SW 1271 (cell line): ENCODE data around the gene HCCS.

Source experiments
- DNase-seq, 2 experiments: peaks; one replicate each; lab custom pipeline; 2025; lab: John Stamatoyannopoulos, UW

Gene HCCS

DNA sequence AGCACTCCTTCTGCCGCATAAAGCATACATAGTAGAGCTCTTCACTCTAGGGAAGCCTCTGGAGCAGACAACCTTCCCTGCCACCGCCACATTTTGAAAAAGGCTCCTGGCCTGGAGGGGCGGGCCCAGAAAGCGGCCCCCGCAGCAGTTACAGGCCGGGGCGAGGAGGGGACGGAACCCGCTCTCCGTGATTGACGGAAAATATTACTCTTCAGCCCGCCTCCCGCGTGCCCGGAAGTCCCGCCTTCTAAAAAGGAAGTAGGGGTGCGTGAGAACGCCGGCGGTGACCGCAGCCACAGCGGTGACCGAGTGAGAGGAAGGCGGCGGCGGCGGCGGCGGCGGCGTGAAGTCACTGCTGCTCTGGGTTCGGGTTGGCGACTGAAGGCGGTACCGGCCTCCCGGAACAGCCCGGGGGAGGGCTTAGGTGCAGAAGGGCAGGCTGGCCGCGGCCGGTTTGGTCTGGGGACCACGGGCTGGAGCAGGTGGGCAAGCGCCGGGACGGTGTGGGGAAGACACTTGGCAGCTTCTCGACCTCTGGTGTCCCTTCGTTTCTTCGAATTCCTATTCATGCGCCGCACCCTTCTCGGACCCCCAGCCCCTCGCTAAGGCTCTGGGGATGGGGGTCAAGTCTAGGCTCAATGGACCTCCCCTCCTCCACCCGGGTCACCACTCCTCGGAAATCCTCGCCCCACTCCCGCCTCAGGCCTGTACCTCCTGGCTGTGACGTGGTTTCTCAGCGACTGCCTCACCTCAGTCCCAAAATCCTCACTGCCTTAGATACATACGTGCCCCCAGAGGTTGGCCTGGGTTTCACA, at the start of gene HCCS:
Gene HCCS, plus strand, starts transcription at position 296 of the 815 bp plus-strand sequence. CDS start 729 bp downstream, outside the sequence.
- DNase-seq = peak; percentile 17 to 41

DNA sequence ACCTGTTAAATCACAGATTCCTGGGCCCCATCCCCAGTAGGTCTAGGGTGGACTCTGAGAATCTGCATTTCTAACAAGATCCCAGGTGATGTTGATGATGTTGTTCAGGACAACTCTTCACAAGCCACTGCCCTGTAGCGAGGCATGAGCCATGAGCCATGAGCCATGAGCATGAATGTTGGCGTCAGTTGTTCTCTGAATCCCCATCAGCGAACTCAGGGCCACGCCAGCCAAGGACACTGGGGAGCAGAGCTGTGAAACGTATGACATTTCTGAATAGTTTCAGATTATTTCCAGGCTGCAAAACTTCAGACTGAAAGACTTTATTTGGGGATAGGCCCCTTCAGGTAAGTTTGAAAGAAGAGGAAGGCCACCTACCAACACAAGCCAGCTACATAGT, 46.9 kb upstream of the HCCS start:
- no peak for DNase-seq

DNA sequence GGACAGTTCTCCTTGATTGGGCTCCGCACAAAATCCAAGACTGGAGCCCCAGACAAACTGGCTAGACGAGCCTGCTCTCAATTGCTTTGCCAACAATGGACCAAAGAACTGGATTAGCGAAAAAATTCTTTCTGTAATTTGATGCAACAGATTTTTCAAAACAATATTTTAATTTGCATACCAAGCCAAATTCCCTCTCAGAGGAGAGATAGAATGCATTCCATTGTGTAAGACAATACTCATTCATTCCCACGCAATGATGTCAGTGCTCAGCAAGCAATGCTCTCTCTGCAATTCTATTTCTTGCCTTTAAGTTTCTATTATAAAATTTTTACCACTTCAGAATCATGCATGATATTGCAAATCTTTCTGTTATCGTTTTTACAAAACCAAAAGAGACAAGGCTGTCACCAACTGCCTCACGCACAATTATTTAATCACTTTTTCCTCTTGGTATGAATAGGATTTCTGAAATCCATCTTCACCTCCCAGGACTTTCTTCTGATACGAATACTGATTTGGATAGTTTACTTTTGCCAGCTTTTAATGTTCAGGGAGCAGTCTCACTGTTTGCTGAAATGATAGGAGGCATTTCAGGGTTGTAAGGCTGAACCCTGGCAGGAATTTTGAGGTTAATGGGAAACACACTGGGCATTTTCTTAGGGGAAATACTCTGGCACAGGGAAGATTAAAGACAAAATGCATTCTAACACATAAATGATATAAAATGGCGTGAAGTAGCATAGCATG, 46.1 kb upstream of the HCCS start:
- no peak for DNase-seq

DNA sequence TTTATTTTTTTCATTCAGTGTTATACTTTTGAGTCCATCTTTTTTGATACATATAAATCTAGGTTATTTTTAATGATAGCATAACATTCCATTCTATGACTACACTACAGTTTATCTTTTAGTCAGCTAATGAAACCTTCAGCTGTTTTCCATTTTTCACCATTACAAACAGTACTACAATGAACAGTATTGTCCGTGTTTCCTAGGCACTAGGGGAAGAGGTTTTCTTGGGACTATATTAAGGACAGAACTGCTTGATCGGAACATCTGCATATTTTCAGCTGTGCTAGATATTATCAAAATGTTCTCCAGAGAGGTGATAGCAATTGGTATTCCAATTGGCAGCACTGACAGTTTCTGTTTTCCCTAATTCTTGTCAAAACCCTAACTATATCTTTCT, 44.3 kb upstream of the HCCS start:
- no peak for DNase-seq

DNA sequence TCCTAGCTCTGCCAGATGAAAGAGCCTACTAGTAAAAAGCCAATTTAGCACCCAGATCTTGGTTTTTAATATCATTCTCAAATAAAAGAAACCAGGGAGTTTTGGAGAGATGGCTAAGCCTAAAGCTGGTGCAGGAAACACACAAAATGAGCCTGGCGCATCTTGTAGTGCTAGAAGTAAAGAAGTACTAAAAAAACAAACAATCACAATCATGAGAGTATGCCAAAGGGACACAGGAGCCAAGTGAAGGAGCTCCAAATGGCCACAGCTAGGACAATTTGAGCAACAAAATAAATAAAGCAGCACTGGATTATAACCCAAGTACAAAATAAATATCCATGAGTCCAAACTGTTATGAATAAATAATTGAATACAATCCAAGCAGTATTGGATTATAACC, 37.8 kb upstream of the HCCS start:
- DNase-seq = no peak

DNA sequence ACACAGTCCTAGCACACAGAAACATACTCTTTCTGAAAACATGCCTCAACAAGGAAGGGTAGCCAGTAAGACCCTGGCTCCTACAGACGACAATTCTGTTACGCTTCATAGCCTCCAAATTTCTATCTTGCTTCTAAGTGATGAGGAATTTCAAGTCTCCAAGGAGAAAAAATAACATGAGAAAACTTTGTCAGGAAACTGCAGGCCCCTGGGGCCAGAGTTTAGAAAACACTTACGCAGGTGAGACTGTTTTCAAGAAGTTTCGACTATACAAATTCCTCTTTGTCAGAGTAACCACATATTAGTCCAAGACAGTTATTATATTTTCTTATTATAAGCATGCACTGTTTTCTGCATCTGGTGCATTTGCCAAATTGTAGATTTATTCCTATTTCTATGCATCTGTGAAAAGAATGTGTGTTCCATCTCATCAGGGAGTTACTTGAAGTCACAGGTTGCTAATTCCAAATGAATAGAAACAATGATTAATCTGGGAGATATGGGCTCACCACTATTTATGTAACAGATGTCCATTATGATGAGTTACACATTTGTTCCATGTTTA, 30.3 kb upstream of the HCCS start:
- DNase-seq = no peak

DNA sequence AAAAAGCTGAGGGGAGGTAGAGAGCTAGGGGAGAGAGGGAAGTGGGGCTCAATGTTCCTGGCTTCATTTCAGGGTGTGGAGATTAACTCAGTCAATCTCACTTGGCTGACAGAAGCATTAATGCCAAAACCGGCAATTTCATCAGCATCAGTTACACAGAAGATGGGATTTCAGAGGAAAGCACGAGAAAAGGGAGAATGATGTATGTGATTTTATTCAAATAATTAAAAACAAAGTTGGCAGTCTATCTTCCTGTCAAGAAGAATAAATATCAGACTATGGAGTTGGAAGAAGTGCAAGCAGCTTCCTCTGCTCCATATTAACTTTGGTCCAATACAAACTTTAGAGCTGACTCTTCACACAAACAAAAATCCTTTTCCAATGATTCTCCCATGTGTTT, 29.6 kb upstream of the HCCS start:
- no peak for DNase-seq

DNA sequence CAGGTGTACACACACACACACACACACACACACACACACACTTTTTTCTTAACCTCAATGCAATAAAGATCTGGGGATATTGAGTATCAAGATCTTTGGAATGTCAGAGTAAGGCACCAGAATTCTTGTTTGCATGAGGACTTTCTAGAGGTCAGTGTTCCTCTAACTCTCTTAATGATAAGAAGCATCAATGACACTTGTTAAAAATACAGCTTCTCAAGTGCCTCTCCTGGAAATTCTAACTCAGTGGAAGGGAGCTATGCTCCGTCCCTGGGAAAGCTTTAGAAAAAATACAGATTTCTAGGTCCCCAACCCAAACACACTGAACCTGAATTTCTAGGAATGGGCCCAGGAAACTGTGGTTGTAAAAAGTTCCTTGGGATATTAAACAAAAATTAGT, 25.8 kb upstream of the HCCS start:
- DNase-seq = no peak

DNA sequence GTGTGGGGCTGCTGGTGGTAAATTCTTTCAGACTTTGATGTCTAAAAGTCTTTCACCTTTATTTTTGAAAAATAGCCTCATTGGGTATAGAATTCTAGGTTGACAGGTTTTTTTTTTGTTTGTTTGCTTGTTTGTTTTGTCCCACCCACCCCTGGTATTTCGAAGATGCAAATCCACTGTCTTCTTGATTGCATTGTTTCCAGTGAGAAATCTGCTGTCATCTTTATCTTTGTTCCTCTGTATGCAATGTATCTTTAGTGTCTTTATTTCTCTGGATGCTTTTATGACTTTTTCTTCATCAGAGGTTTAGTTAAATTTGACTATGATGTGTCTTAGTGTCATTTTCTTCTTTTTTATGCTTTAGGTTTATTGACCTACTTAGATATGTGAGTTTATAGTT, 21.3 kb upstream of the HCCS start:
- DNase-seq = no peak

DNA sequence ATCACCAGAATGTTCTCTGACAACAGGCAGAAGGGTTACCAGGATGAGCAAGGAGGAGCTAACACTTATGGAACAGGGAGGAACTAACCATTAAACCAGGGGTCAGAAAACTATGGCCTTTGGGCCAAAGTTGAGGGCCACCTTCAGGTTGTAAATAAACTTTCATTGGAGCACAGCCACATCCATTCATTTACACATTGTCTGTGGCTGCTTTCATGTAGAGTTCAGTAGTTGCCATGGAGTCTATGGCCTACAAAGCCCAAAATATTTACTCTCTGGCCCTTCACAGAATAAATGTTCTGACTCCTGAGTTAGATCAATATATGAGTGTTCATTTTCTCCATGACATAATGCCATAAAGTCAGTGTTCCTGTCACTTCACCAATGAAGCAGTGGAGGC, 13.2 kb upstream of the HCCS start:
- no peak for DNase-seq

DNA sequence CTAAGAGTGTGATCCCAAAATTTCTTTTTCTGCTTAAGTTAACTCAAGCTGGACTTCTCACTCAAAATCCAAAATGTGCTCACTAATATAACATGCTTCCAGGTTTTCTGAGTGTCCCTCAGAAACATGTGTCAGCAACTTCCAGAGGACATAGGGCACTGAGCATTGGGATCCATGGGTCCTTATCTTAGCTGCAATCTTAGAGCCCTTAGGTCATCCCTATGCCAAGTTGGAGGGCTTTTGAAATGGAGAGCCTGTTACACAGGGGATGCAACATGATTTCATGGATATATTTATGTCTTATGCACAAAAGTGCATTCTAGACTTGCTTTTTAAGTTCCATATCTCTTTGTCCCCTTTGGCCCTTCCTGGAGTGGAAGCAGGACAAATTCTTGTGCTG, 11.7 kb upstream of the HCCS start:
- no peak for DNase-seq

DNA sequence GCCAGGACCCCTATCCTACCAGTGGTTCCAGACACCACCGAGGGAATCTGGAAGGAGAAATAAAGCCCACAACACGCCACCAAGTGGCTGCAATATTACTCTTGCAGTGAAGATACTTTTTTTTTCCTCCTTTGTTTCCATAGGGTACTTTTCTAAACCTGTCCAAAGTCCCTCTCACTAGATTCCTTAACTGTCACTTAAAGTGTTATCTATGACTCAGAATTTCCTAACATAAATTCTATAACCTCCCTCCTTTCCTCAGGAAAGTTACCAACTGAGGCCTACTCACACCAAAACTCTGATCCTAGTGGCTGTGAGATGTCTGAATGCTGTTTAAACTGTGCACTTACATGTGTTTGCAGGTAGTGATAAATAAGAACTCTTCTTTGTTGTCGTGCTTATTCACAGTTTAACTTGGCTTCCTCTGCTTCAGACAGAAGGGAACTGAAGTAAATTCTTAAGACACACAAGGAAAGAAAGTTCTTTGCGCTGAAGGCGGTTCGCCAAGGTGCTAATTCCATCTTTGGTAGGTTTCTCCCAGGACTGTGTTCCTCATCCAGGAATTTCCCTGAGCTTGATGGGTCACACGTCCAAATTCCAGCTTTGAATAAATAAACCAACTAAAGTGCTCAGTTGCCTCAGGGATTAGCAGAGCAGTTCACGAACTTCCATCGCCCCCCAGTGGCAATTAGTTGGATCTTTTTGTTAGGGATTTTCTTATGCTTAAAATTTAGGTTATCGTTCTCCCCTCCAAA, 10.7 kb upstream of the HCCS start:
- DNase-seq = peak in 1 of 2 experiments; percentile 1

DNA sequence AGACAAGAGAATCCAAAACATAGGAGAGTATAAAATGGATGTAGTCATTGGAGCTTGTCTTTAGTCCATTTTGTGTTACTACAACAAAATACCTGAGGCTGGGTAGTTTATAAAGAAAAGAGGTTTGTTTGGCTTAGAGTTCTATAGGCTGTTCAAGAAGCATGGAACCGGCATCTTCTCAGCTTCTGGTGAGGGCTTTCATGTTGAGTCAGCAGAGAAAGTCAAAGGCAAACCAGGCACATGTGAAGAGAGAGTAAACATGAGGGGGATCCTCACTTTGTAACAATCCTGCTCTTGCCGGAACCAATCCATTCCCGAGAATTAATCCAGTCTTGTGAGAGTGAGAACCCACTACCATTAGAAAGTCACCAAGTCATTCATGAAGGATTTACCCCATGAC, 8.1 kb upstream of the HCCS start:
- no peak for DNase-seq

DNA sequence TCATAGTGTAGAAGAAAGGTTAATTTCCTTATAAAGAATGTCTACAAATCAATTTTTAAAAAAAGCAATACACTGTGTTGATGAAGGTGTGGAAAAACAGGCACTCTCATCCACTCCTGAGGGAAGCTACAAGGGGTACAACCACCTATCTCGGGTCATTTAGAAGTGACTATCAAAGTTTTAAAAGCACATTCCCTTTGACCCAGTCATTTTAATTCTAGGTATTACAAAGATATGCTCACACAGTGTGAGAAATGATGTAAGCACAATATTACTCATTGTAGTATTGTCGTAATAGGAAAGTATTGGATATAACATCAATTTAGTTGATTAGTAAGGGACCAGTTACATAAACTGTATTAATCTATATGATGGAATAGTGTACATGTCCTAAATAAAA, 7.4 kb upstream of the HCCS start:
- no peak for DNase-seq

DNA sequence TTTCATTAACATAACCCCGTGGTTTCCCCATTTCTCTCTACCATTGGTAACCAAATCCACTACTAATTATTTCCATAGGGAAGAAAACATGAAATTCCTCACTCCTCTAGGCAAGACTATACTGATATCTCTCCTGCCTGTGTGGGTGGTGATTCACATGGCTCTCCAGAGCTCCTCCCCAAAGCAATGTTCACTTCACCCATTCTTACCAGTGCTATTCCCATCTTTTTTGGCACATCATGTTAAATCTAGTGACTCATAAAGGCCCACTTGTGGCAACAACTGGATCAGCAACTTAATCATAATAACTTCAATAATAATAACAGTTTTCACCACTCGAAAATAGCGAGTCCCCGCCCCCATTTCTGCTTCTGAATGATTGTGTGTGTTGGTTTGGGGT, 6.1 kb upstream of the HCCS start:
- no peak for DNase-seq

DNA sequence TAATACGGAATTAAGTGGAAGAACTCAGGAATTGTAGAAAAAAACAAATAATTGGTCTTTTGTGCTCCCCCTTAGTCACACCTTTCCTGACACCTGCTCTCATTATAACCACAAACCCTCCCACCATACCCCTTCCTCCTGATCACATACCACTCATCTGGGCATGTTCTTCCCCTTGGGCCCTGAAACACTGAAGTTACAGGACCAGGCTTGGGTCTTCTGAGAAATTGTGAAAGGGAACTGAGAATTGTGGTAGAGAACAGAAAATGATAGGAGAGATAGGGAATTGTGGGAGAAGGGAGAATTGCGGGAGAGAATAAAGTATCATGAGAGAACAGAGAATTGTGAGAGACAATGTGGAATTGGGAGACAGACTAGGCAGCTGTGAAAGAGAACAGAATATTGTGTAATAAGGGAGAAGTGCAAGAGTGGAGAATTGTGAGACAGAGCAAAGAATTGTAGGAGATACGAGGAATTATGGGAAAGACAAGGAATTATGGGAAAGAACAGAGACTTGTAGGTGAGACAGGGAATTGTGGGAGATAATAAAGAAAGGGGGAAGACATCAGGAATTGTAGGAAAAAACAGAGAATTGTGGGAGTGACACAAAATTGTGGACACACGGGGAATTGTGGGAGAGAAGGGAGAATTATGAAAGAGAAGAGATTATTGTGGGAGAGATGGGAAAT, 2.7 kb upstream of the HCCS start:
- no peak for DNase-seq

DNA sequence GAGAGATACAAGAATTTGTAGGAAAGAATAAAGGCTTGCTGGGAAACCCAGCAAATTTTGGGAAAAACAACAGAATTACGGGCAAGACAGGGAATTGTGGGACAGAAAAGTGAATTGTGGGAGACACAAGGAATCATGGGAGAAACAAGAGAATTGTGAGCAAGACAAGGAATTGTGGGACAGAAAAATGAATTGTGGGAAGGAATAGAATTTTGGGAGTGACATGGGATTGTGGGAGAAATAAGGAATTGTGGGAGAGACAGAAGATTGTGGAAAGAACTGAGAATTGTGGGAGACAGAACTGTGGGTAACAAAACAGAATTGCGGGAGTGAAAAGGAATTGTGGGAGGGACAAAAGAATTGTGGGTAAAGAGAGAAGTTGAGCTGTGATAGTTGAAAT, 1.2 kb upstream of the HCCS start:
- no peak for DNase-seq

DNA sequence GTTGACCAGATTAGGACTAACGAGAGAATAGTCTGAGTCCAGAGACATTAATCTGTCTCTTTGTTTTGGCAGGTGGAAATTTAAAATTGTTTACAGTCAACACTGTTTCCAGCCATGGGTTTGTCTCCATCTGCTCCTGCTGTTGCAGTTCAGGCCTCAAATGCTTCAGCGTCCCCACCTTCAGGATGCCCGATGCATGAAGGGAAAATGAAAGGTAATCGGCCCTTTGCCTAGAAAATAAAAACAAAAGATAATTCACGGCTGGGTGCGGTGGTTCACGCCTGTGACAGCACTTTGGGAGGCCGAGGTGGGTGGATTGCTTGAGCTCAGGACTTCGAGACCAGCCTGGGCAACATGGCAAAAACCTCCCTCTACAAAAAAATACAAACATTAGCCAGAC, 815 bp downstream of the HCCS start:
- no peak for DNase-seq

DNA sequence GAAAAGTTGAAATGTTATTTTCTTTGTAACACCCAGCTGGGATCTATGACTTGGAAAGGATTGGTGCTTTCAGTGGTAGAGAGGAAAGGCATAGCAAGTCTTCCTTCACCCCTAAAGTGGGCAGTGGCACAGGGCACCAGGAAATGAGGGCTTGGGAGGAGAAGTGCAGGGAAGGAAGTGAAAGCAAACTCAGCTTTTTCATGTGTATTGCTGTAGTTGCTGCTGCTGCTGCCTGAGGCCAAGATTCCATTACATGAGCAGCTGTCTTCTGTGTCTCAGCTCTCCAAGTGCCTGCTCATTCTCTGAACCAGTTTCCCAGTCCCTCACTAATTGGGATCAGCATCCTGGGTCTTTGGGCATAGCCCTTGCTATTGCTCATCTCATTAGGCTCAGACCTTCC, 2.6 kb downstream of the HCCS start:
- DNase-seq = no peak

DNA sequence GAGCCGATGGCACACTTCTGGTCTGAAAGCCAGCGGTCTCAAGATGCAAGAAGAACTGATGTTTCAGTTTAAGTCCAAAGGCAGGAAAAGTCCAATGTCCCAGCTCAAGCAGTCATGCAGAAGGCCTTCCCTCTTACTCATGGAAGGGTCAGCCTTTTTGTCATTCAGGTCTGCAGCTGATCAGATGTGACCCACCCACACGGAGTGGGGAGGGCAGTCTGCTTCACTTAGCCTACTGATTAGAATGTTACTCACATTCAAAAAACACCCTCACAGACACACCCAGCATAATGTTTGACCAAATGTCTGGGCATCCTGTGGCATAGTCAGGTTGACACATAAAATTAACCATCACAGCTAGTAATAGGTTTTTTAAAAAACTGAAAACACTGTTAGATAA, 6.6 kb downstream of the HCCS start:
- DNase-seq = no peak

DNA sequence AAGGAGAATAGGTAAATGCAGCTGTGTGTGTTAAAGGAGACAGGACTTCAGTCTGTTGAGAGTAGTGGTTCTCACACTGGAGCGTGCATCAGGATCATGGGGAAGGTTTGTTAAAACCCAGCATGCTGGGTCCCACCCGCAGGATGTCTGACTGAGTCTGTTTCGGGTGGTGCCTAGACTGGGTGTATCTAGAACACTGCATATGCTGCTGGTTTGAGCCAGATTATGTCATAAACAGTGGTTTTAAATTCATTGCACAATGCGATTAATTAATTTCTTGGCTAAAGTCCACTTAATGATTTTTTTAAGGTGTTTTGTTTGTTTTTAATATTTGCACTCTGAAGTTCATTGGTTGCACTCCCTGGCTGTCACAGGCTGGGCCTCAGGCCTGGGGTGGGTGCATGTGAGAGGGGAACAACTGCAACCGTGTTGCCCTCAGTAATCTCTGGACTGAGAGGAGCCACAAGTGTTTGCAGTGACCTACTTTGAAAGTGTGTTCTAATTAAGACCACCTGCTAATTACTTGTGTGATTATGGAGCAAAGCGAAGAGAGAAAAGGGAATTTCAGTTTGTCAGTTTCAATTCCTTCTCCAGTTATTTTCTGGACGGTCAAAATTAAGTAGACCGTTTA, 8.3 kb downstream of the HCCS start:
- DNase-seq = no peak
